MM.1S (cell line): Measurements from ENCODE around the gene TTC28.

Source experiments
- DNase-seq: peaks from one replicate; pipeline ENCODE4 v3.0.0-alpha.2; 2015
- H2AFZ ChIP-seq: fragments of 300-600 bp; sonication (generic); 2 replicates; pipeline ENCODE4 v1.6.0; 2016; ENCODE audit warnings: antibody characterized with exemption, low read length
- H3F3A ChIP-seq: fragments of 300-600 bp; sonication (generic); 2 replicates; pipeline ENCODE4 v1.6.1; 2016; ENCODE audit warnings: mild to moderate bottlenecking, antibody characterized with exemption, low read length, moderate library complexity, mixed read lengths; ENCODE audit not compliant: insufficient read depth
- H3K27ac ChIP-seq: fragments of 300-600 bp; sonication (generic); 2 replicates; pipeline ENCODE4 v1.5.1; 2016; ENCODE audit warnings: mild to moderate bottlenecking, low read length
- H3K27me3 ChIP-seq: fragments of 300-600 bp; sonication (generic); replicated peaks from 2 replicates; pipeline ENCODE4 v1.6.0; 2016; ENCODE audit warnings: low read length; ENCODE audit not compliant: insufficient read depth
- H3K36me3 ChIP-seq: fragments of 300-600 bp; sonication (generic); replicated peaks from 2 replicates; pipeline ENCODE4 v1.6.1; 2016; ENCODE audit warnings: mild to moderate bottlenecking, low read length, mixed read lengths; ENCODE audit not compliant: insufficient read depth
- H3K4me1 ChIP-seq: fragments of 300-600 bp; sonication (generic); 2 replicates; pipeline ENCODE4 v1.6.1; 2016; ENCODE audit warnings: low read length, mixed read lengths
- H3K4me2 ChIP-seq: fragments of 300-600 bp; sonication (generic); 2 replicates; pipeline ENCODE4 v1.6.0; 2016; ENCODE audit warnings: low read depth, low read length
- H3K4me3 ChIP-seq: fragments of 300-600 bp; sonication (generic); 2 replicates; pipeline ENCODE4 v1.5.1; 2016; ENCODE audit warnings: low read length, mixed read lengths
- H3K79me2 ChIP-seq: fragments of 300-600 bp; sonication (generic); 2 replicates; pipeline ENCODE4 v1.6.1; 2016; ENCODE audit warnings: mixed run types, low read length, mixed read lengths
- H3K9ac ChIP-seq: fragments of 300-600 bp; sonication (generic); 2 replicates; pipeline ENCODE4 v1.6.1; 2016; ENCODE audit warnings: low read length, mixed read lengths
- H3K9me2 ChIP-seq: fragments of 300-600 bp; sonication (generic); replicated peaks from 2 replicates; pipeline ENCODE4 v1.6.1; 2016; ENCODE audit warnings: mild to moderate bottlenecking, low read length, mixed read lengths; ENCODE audit not compliant: insufficient read depth
- H3K9me3 ChIP-seq: fragments of 300-600 bp; sonication (generic); replicated peaks from 2 replicates; pipeline ENCODE4 v1.6.1; 2016; ENCODE audit warnings: mild to moderate bottlenecking, low read length, mixed read lengths; ENCODE audit not compliant: insufficient read depth
- H4K20me1 ChIP-seq: fragments of 300-600 bp; sonication (generic); 2 replicates; pipeline ENCODE4 v1.6.1; 2016; ENCODE audit warnings: mild to moderate bottlenecking, low read length, moderate library complexity, mixed read lengths; ENCODE audit not compliant: insufficient read depth
- CTCF ChIP-seq: fragments of 300-600 bp; sonication (generic); IDR thresholded peaks from 2 replicates; pipeline ENCODE4 v1.5.1; 2016; ENCODE audit warnings: antibody characterized with exemption, low read length, mixed read lengths
- EZH2 ChIP-seq: fragments of 300-600 bp; sonication (generic); optimal IDR thresholded peaks from 2 replicates; pipeline ENCODE3; 2017; ENCODE audit warnings: low read depth, mild to moderate bottlenecking, antibody characterized with exemption, low read length, mixed read lengths
- EZH2phosphoT487 ChIP-seq: fragments of 300-600 bp; sonication (generic); IDR thresholded peaks from 2 replicates; pipeline ENCODE4 v1.6.1; 2018; ENCODE audit warnings: antibody characterized with exemption, low read length

The TTC28 gene

GRCh38 chr22:27990879-27991278 is 688.8 kb downstream of the TTC28 start:
- no peak overlapping the region for H3K4me3 ChIP-seq
- no peaks in the 10 kb centered on the region for H3K9me2 ChIP-seq
- no peak overlapping the region for H3K9ac ChIP-seq
- H3F3A ChIP-seq: no peaks in the 10 kb centered on the region
- no peaks in the 10 kb centered on the region for H3K9me3 ChIP-seq
- DNase-seq: no peak
- no peak overlapping the region for H3K4me2 ChIP-seq
- no peak for TF ChIP-seq EZH2phosphoT487
- TF ChIP-seq CTCF: peak; percentile 22
- no peak for TF ChIP-seq EZH2
- no peak overlapping the region for H2AFZ ChIP-seq
- no peaks in the 10 kb centered on the region for H3K79me2 ChIP-seq
- H3K4me1 ChIP-seq: no peaks in the 10 kb centered on the region
- no peaks in the 10 kb centered on the region for H4K20me1 ChIP-seq
- no peak overlapping the region for H3K27ac ChIP-seq
- no peaks in the 10 kb centered on the region for H3K27me3 ChIP-seq
- H3K36me3 ChIP-seq: no peaks in the 10 kb centered on the region

- no peaks in the 10 kb centered on the region for H3K9me3 ChIP-seq
- no peaks in the 10 kb centered on the region for H4K20me1 ChIP-seq
- no peak for DNase-seq
- TF ChIP-seq EZH2 (no peak), CTCF (no peak), EZH2phosphoT487 (no peak)
- H3K27me3 ChIP-seq: no peaks in the 10 kb centered on the region
- no peaks in the 10 kb centered on the region for H3K36me3 ChIP-seq
- H3K79me2 ChIP-seq: no peaks in the 10 kb centered on the region
- no peaks in the 10 kb centered on the region for H3F3A ChIP-seq
- H3K27ac ChIP-seq: no peak overlapping the region
- H3K4me2 ChIP-seq: no peak overlapping the region
- no peaks in the 10 kb centered on the region for H3K4me1 ChIP-seq
- H3K9me2 ChIP-seq: no peaks in the 10 kb centered on the region
- H2AFZ ChIP-seq: no peak overlapping the region
- no peak overlapping the region for H3K9ac ChIP-seq
- H3K4me3 ChIP-seq: no peak overlapping the region
Observed at GRCh38 chr22:27990451-27990840, 689.2 kb downstream of the TTC28 start.

- no peaks in the 10 kb centered on the region for H3K36me3 ChIP-seq
- no peak overlapping the region for H3K4me2 ChIP-seq
- no peaks in the 10 kb centered on the region for H3K4me1 ChIP-seq
- H3F3A ChIP-seq: no peaks in the 10 kb centered on the region
- H3K79me2 ChIP-seq: no peaks in the 10 kb centered on the region
- no peaks in the 10 kb centered on the region for H3K27me3 ChIP-seq
- H4K20me1 ChIP-seq: no peaks in the 10 kb centered on the region
- H3K9me3 ChIP-seq: no peaks in the 10 kb centered on the region
- no peak overlapping the region for H3K27ac ChIP-seq
- no peak overlapping the region for H3K4me3 ChIP-seq
- no peak overlapping the region for H2AFZ ChIP-seq
- H3K9ac ChIP-seq: no peak overlapping the region
- no peak for DNase-seq
- no peak for TF ChIP-seq CTCF
- TF ChIP-seq EZH2: no peak
- TF ChIP-seq EZH2phosphoT487: no peak
- no peaks in the 10 kb centered on the region for H3K9me2 ChIP-seq
Observed at GRCh38 chr22:27989758-27990450, 689.7 kb downstream of the TTC28 start.
